ENCODE data around the gene HBD.

- TF ChIP-seq ZFP3 (CRISPR knock-in tag; IDR thresholded peaks at IDR 0.05) (no peak), TCF4 (CRISPR knock-in tag; IDR thresholded peaks at IDR 0.05; ENCODE audit: borderline replicate concordance) (no peak), OSR1 (CRISPR knock-in tag; IDR thresholded peaks at IDR 0.05) (no peak), CREB5 (CRISPR knock-in tag; IDR thresholded peaks at IDR 0.05; ENCODE audit: low read depth) (no peak), BACH2 (CRISPR knock-in tag; IDR thresholded peaks at IDR 0.05; ENCODE audit: borderline replicate concordance) (no peak), ARNTL (CRISPR knock-in tag; IDR thresholded peaks at IDR 0.05; ENCODE audit: borderline replicate concordance, low read depth) (no peak), PPARA (CRISPR knock-in tag; IDR thresholded peaks at IDR 0.05; ENCODE audit: borderline replicate concordance) (no peak), PATZ1 (CRISPR knock-in tag; IDR thresholded peaks at IDR 0.05; ENCODE audit: borderline replicate concordance) (no peak), ZFP30 (CRISPR knock-in tag; IDR thresholded peaks at IDR 0.05) (no peak), POU6F1 (CRISPR knock-in tag; IDR thresholded peaks at IDR 0.05; ENCODE audit: borderline replicate concordance, low read depth) (no peak), GLIS3 (CRISPR knock-in tag; IDR thresholded peaks at IDR 0.05) (no peak), SNAI2 (CRISPR knock-in tag; IDR thresholded peaks at IDR 0.05) (no peak), CSDC2 (CRISPR knock-in tag; IDR thresholded peaks at IDR 0.05) (no peak)
- TF ChIP-seq, protein P1, sequence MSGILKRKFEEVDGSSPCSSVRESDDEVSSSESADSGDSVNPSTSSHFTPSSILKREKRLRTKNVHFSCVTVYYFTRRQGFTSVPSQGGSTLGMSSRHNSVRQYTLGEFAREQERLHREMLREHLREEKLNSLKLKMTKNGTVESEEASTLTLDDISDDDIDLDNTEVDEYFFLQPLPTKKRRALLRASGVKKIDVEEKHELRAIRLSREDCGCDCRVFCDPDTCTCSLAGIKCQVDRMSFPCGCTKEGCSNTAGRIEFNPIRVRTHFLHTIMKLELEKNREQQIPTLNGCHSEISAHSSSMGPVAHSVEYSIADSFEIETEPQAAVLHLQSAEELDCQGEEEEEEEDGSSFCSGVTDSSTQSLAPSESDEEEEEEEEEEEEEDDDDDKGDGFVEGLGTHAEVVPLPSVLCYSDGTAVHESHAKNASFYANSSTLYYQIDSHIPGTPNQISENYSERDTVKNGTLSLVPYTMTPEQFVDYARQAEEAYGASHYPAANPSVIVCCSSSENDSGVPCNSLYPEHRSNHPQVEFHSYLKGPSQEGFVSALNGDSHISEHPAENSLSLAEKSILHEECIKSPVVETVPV (CRISPR knock-in tag; IDR thresholded peaks at IDR 0.05), result no peak
These were observed 6.2 kb downstream of the HBD start for GRCh38 chr11:5228124-5228523.

Measured in SK-N-SH treated with all-trans-retinoic acid at 6 μM for 48 hours (cell line).